GM12878 (cell line): Measurements from ENCODE around the gene TRIM32. TPM values are rescaled to one million over a fixed set of nuclear protein-coding genes. Genes with fewer than 3 reads are reported as not detected.

Experiments used
- ATAC-seq: fragments of 200-7000 bp; cut with Tn5 transposase; 3 replicates; pipeline ENCODE4 v1.9.1; 2020; ENCODE audit warnings: mild to moderate bottlenecking, moderate library complexity
- BruUV-seq: library from RNA; stranded (reverse); fragments of 400-500 nt; replicated peaks from 2 replicates; lab custom pipeline; 2021; lab: Mats Ljungman, UMichigan
- CTCF ChIA-PET: fragments of 300-600 bp; sonication (Branson Sonifier 250); formaldehyde crosslinking; extraction: SDS; loops from one replicate; lab custom pipeline; 2021; ENCODE audit warnings: inconsistent platforms; lab: Yijun Ruan, JAX
- POLR2A ChIA-PET: fragments of 350-600 bp; formaldehyde crosslinking; extraction: SDS; loops from one replicate; lab custom pipeline; 2021; ENCODE audit warnings: inconsistent platforms; lab: Charles Lee
- RAD21 ChIA-PET: fragments of 300-600 bp; sonication (Branson Sonifier 250); formaldehyde crosslinking; loops from one replicate; lab custom pipeline; 2023; ENCODE audit warnings: antibody characterized with exemption; ENCODE audit not compliant: unreplicated experiment; lab: Charles Lee
- SMC1A ChIA-PET: fragments of 300-600 bp; sonication (Branson Sonifier 250); formaldehyde crosslinking; loops from one replicate; lab custom pipeline; 2023; ENCODE audit not compliant: unreplicated experiment, uncharacterized antibody; lab: Charles Lee
- DNase-seq: peaks from one replicate; pipeline ENCODE4 v3.0.0-alpha.2; 2011; ENCODE audit warnings: low read depth, low spot score
- FAIRE-seq: peaks from 3 replicates; lab custom pipeline; 2011; peaks lifted over from hg19 to GRCh38; lab: Jason Lieb, UNC
- H2AFZ ChIP-seq: 2 replicates; pipeline ENCODE4 v1.6.0; 2011; ENCODE audit warnings: low read depth, low read length, control low read depth; ENCODE audit not compliant: control insufficient read depth
- H3K27ac ChIP-seq: 2 replicates; pipeline ENCODE4 v1.5.1; 2011; ENCODE audit warnings: control low read depth; ENCODE audit not compliant: control insufficient read depth, insufficient read depth
- H3K27me3 ChIP-seq, 2 experiments: replicated peaks in 1 of 2; 2 replicates each; pipeline versions ENCODE4 v1.6.0 to v1.6.1; 2011; ENCODE audit warnings: low read length in 1 of 2; ENCODE audit not compliant: control insufficient read depth in 2 of 2, insufficient read depth in 2 of 2
- H3K36me3 ChIP-seq, 2 experiments: 2 replicates each; pipeline ENCODE4 v1.5.1; 2011; ENCODE audit warnings: low read length in 1 of 2; ENCODE audit not compliant: control insufficient read depth in 2 of 2, insufficient read depth in 2 of 2
- H3K4me1 ChIP-seq: 2 replicates; pipeline ENCODE4 v1.6.1; 2011; ENCODE audit warnings: mild to moderate bottlenecking, low read length, moderate library complexity, mixed read lengths; ENCODE audit not compliant: control insufficient read depth, insufficient read depth
- H3K4me2 ChIP-seq: 2 replicates; pipeline ENCODE4 v1.6.0; 2011; ENCODE audit warnings: control low read depth; ENCODE audit not compliant: control insufficient read depth, insufficient read depth
- H3K4me3 ChIP-seq: fragments of 200-600 bp; sonication (generic); 2 replicates; pipeline ENCODE4 v1.5.1; 2016
- H3K79me2 ChIP-seq: 2 replicates; pipeline ENCODE4 v1.6.0; 2011; ENCODE audit warnings: low read length; ENCODE audit not compliant: control insufficient read depth, insufficient read depth
- H3K9ac ChIP-seq: 2 replicates; pipeline ENCODE4 v1.8.0; 2011; ENCODE audit warnings: low read length, control low read depth, mixed read lengths; ENCODE audit not compliant: control insufficient read depth, insufficient read depth
- H3K9me3 ChIP-seq: replicated peaks from 3 replicates; pipeline ENCODE4 v1.5.1; 2011; ENCODE audit warnings: mild to moderate bottlenecking, low read length; ENCODE audit not compliant: control insufficient read depth, insufficient read depth
- H4K20me1 ChIP-seq: 2 replicates; pipeline ENCODE4 v1.6.0; 2011; ENCODE audit not compliant: control insufficient read depth, insufficient read depth
- CBFB ChIP-seq: IDR thresholded peaks from 2 replicates; pipeline ENCODE4 v1.6.1; 2016; ENCODE audit warnings: antibody characterized with exemption, low read depth
- CHD1 ChIP-seq: IDR thresholded peaks from 2 replicates; pipeline ENCODE4 v1.6.1; 2012; ENCODE audit warnings: low read depth, low read length, improper control_type of control experiment
- GATAD2B ChIP-seq: fragments of 450-650 bp; conservative IDR thresholded peaks from 2 replicates; pipeline ENCODE4 v1.6.1; 2017; ENCODE audit warnings: low read depth, mild to moderate bottlenecking, moderate library complexity
- HDAC2 ChIP-seq: fragments of 200-600 bp; sonication (generic); IDR thresholded peaks from 2 replicates; pipeline ENCODE4 v1.6.1; 2017
- JUNB ChIP-seq: IDR thresholded peaks from 2 replicates; pipeline ENCODE4 v1.6.1; 2016; ENCODE audit warnings: antibody characterized with exemption, mild to moderate bottlenecking
- JUND ChIP-seq: IDR thresholded peaks from 2 replicates; pipeline ENCODE4 v1.6.1; 2012; ENCODE audit warnings: low read depth, mild to moderate bottlenecking, low read length, improper control_type of control experiment, moderate library complexity
- SREBF2 ChIP-seq: IDR thresholded peaks from 2 replicates; pipeline ENCODE4 v1.6.1; 2012; ENCODE audit warnings: mild to moderate bottlenecking, low read length
- ZBTB33 ChIP-seq: fragments of 450-650 bp; IDR thresholded peaks from 2 replicates; pipeline ENCODE4 v1.6.1; 2017; ENCODE audit warnings: mild to moderate bottlenecking
- ZBTB40 ChIP-seq: fragments of 450-650 bp; IDR thresholded peaks from 2 replicates; pipeline ENCODE4 v1.6.1; 2016; ENCODE audit warnings: mild to moderate bottlenecking, moderate library complexity, borderline replicate concordance
- WGBS: methylation state at CpG from one replicate; pipeline ENCODE4 v1.1.6; 2016; ENCODE audit warnings: low lambda C conversion rate; ENCODE audit not compliant: insufficient replicate concordance, insufficient coverage; ENCODE audit errors: missing lambda C conversion rate; 5-methylcytosine and 5-hydroxymethylcytosine counted together
- in situ Hi-C: fragments of 300-500 bp; cut with MboI; formaldehyde crosslinking; loops from 9 replicates; pipeline ENCODE4 v1.14.3; 2018; ENCODE audit warnings: mixed read lengths
- intact Hi-C: fragments of 100-400 bp; cut with micrococcal nuclease; formaldehyde crosslinking; loops from one replicate; pipeline ENCODE4 v1.14.2; 2022; ENCODE audit not compliant: unreplicated experiment
- polyA plus RNA-seq, 11 experiments: library from polyadenylated mRNA; depleted of rRNA in 4 of 11; unstranded in 6 of 11; stranded (reverse) in 5 of 11; fragments of >200 nt; fragmentation: Nextera tagmentation in 4 of 11; fragmentation: Illumina TruSeq in 1 of 11; extraction: Ambion mirVana in 4 of 11; extraction: Trizol in 1 of 11; gene quantifications; 1 replicate in 1 of 11; 2 replicates in 10 of 11; pipeline versions ENCODE4 v1.2.1 to v1.2.3, GENCODE V29; 2011 to 2016; ENCODE audit warnings: inconsistent platforms in 2 of 11, missing spikeins in 2 of 11, low read depth in 1 of 11
- total RNA-seq, 4 experiments: library from RNA; depleted of rRNA in 3 of 4; stranded (reverse); fragments of >200 nt in 3 of 4; fragmentation: Illumina TruSeq in 1 of 4; extraction: Trizol in 1 of 4; gene quantifications; 2 replicates each; pipeline versions ENCODE4 v1.2.1 to v1.2.3, GENCODE V29; 2013 to 2021
- TF ChIP-seq, protein P1 (sequence below): IDR thresholded peaks from 2 replicates; pipeline ENCODE4 v1.6.1; 2011; ENCODE audit warnings: borderline replicate concordance, low read depth, mild to moderate bottlenecking, moderate library complexity, mixed read lengths, low read length; ENCODE audit not compliant: insufficient read depth; ENCODE audit errors: extremely low read length

TRIM32 gene
- total and polyA plus RNA-seq, 10 of the 15 experiments (the other 5 are each of a cell fraction or from before 2014, with no cell fraction given): 7.1 to 23.8 (median 12.2) TPM

- ChIA-PET POLR2A (no interaction called here), RAD21 (no interaction called here), CTCF (interaction anchor here (0.8 to 2.3 kb wide), 3 partner anchors 14 to 139 kb away, joined by 5 to 7 read pairs (median 5); no protein-coding TSS in a partner anchor), SMC1A (interaction anchor here (1.3 kb wide), 1 partner anchor 40 kb away, joined by 3 read pairs; no protein-coding TSS in a partner anchor)
- Histone ChIP-seq H3K36me3 (no peaks in the 10 kb centered on the region), H3K9ac (no peak overlapping the region), H3K4me2 (no peak overlapping the region), H3K4me1 (no peaks in the 10 kb centered on the region), H2AFZ (no peak overlapping the region), H3K9me3 (no peaks in the 10 kb centered on the region), H3K79me2 (no peaks in the 10 kb centered on the region), H3K27ac (no peak overlapping the region), H3K4me3 (no peak overlapping the region), H3K27me3 (no peaks in the 10 kb centered on the region; a peak in 1 of 4 replicates), H4K20me1 (no peaks in the 10 kb centered on the region)
- BruUV-seq: no TSS peak
- in situ Hi-C loops (no loop called here), intact Hi-C loops (no loop called here)
- TF ChIP-seq HDAC2: no peak
- TF ChIP-seq, protein P1, sequence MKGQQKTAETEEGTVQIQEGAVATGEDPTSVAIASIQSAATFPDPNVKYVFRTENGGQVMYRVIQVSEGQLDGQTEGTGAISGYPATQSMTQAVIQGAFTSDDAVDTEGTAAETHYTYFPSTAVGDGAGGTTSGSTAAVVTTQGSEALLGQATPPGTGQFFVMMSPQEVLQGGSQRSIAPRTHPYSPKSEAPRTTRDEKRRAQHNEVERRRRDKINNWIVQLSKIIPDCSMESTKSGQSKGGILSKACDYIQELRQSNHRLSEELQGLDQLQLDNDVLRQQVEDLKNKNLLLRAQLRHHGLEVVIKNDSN: no peak
- WGBS: 13% methylated on average over 3 of the region's 3 CpGs
- no peak for ATAC-seq
- DNase-seq: no peak
- no peak for FAIRE-seq
Measured at GRCh38 chr9:116721411-116721810, 34.3 kb downstream of the TRIM32 start.

DNA sequence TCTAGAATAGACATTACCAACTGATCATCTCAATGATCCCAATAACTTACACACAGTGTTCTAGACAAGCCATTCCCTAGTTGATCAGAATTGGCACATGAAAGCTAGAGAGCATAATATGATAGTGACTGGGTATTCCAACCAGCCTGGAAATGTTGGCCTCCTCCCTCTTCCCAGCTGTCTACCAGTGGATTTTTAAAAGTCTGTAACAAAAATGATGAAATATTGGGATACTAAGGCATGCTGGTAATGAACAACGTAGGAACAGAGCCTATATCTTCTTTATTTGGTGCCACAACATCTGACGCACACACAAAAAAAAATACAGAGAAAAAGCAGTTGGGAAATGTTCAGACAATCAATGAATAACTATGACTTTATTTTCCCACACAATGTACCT lies 34.8 kb downstream of the TRIM32 start:
- Histone ChIP-seq H3K36me3 (no peaks in the 10 kb centered on the region), H4K20me1 (no peaks in the 10 kb centered on the region), H3K79me2 (no peaks in the 10 kb centered on the region), H3K4me2 (no peak overlapping the region), H3K9ac (no peak overlapping the region), H2AFZ (no peak overlapping the region), H3K27ac (no peak overlapping the region), H3K9me3 (no peaks in the 10 kb centered on the region), H3K4me1 (no peaks in the 10 kb centered on the region), H3K4me3 (no peak overlapping the region), H3K27me3 (no peaks in the 10 kb centered on the region; a peak in 2 of 4 replicates)
- intact Hi-C loops (no loop called here), in situ Hi-C loops (no loop called here)
- ChIA-PET POLR2A (no interaction called here), SMC1A (interaction anchor here (1.3 kb wide), 1 partner anchor 39 kb away, joined by 3 read pairs; no protein-coding TSS in a partner anchor), CTCF (interaction anchor here (0.9 to 2.3 kb wide), 2 partner anchors 13 to 15 kb away, joined by 5 to 7 read pairs; no protein-coding TSS in a partner anchor), RAD21 (no interaction called here)
- no TSS peak for BruUV-seq
- no peak for ATAC-seq
- no peak for FAIRE-seq
- 50% methylated on average over 2 of the region's 2 CpGs for WGBS
- DNase-seq: no peak
- TF ChIP-seq JUND: no peak
- no peak for TF ChIP-seq GATAD2B
- TF ChIP-seq CBFB: no peak
- TF ChIP-seq ZBTB40: no peak
- no peak for TF ChIP-seq JUNB
- TF ChIP-seq CHD1: no peak
- TF ChIP-seq SREBF2: no peak
- TF ChIP-seq ZBTB33: no peak
